NCI-H510A treated with DMSO at 0.1 percent for 48 hours (cell line): ENCODE measurements around the gene DCAF4.
"Not testable (repeated sequence)": the region's sequence is repeated elsewhere in the genome, so short reads cannot be mapped to it uniquely, and the experiment has no call there.

Experiments
- DNase-seq: peaks from one replicate; lab custom pipeline; 2025; lab: John Stamatoyannopoulos, UW

DCAF4 gene

DNA sequence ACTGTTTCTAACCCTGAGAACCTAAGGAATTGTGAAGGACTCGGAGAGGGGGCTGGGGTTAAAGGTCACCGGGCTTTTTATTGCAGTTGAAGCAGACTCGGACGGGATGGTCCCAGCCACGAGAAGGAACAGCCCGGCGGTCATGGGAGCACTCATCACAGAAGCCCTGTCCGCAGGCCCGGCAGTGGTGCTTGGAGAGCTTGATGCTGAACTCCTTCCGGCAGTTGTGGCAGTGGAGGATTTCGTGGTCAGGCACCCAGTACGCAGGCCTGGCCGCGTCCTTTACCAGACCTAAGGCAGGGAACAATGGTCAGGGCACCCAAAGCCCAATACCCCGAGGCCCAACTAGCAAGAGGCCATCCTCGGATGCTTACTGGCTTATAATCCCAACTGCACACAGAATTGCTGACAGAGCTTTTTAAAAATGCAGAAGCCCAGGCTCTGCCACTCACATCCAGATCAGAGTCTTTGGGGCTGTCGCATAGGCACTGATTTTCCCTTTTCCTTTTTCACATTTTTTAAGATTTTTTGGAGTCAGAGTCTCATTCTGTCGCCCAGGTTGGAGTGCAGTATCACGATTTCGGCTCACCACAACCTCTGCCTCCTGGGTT is 44.7 kb downstream of the DCAF4 start:
- no peak for DNase-seq

DNA sequence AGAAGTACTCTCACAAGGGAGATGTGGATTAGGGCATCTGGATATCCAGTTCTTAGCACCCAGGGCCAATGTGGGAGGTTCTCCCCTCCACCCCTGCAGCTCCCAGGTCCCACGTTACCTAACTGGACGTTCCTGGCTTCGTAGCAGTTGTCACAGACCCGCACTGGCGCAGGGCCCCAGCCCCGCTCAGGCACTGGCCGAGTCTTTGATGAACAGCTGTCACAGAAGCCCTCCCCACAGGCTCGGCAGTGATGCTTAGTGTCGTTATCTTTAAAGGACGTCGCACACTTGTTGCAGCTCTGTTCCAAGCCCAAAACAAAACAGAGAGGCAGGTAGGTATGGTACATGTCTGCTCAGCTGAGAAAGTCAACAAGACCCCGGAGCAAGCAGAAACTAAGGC is 48.4 kb downstream of the DCAF4 start:
- no peak for DNase-seq

DNA sequence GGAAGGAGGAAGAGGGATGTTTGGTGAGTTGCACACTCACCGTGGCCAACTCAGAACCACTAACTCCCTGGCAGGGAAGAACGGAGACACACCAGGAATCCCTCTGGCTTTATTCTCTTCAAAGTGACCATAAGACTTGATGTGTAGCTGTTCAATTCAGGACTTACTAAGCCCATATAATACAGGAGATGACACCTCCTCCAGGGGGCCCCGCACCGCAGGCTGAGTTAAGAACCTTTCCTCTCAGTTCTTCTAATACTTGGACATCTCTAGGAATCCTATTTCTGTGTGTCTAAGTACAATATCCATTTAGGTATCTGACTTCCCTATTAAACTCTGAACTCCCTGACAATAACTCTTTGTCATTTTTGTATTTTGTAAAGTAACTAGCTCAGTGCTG is 49.5 kb downstream of the DCAF4 start:
- DNase-seq: no peak

- no peak for DNase-seq
These were observed 52.6 kb downstream of the DCAF4 start for GRCh38 chr14:72978856-72979255.

- no peak for DNase-seq
These were observed 54.6 kb downstream of the DCAF4 start for GRCh38 chr14:72980863-72981262.

DNA sequence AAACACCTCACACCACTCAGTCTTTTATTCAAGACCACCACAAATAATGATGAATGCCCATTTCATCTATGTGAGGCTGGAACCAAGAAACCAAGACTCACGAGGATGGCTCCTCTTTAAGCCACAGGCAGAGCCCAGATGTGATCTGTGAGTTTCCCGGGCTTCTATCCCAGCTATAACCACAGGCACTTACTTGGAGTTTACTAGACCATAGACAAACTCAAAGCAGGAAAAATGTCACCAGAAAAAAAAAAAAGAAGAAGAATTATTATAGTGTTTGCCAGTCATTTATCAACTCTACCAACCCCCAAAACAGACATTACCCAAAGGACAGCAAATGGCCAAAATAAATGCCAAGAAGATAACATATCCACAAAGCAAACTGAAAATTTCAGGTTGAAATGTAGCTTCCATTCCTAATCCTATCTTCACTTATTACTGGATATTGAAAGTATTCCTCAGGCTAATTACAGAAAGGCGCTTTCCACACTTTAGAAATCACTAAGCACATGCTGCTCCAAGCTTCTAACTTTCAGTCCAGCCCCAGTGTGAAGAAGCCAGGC is 56.0 kb downstream of the DCAF4 start:
- no peak for DNase-seq

DNA sequence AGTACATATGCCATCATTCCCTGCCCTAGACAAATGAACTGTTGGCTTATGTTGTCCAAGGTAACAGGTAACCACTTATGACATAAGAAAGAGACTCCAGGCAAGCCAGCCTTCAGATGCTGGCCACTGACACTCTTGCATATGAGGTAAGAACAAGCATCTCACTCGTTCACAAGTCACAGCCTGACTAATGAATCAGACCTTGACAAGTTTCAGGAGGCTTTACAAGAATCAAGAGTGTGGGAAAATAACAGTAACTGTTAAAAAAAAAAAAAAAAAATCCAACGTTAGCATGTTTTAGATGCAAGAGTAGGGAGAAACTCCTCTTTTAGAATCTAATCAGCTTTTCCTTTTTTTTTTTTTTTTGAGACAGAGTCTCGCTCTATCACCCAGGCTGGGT is 60.0 kb downstream of the DCAF4 start:
- DNase-seq: no peak

DNA sequence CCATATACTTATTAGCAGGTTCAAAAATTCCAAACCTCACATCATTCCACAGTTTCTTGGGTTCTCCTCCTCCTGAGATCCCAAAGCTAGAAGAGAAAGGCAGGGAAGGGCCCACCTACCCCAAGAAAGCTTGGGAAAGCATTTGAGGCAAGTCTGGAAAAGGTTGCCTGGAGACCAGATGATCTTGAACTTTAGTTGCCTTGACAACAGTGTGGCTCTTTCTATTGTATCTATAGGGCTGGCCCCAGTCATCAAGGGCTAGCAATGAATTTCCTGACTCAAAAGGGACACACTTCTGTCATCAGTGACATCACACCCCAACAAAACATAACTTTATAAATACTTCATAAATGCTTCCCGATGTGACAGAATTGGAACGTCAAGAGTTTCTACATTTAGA is 60.6 kb downstream of the DCAF4 start:
- DNase-seq: no peak

- DNase-seq: no peak
These were observed 63.9 kb downstream of the DCAF4 start for GRCh38 chr14:72990171-72990570.

DNA sequence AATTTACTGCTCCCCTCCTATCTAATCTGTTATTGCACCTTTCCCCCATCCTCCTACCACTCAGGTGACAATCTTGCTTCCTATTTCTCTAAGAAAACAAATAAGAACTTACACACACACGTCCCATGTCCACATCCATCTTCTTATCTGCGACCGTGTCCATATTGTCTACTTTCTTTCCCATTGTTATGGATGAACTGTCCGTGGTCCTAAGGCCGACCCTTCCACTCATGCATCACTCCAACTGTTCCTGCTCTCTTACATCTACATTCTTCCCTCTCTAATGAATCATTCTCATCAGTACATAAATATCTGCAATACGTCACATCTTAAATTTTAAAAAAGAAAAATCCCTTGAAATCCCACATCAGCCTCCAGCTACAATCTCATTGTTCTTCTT is 70.7 kb downstream of the DCAF4 start:
- DNase-seq: no peak

DNA sequence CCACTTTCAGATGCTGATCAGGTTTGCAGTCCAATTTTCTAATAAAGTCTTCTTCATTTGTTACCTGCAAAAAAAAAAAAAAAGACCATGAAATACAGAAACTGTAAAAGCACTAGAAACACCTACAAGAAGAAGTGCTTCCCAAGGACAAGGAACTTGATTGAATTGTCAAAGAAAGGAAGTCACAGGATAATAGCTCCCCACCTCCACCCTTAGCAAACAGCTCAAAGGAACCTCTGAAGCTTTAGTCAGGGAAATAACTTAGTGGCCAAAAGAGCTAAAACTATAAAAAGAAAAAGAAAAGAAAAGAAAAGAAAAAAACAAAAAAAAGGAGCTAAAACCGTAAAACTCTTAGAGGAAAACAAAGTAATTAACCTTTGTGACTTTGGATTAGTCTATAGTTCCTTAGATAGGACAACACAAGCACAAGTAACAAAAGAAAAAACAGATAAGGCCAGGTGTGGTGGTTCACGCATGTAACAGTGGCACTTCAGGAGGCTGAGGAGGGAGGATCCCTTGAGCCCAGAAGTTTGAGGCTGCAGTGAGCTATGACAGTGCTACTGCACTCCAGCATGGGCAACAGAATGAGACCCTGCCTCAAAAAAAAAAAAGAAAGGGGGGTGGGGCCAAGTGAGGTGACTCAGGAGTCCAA is 72.1 kb downstream of the DCAF4 start:
- DNase-seq: no peak

DNA sequence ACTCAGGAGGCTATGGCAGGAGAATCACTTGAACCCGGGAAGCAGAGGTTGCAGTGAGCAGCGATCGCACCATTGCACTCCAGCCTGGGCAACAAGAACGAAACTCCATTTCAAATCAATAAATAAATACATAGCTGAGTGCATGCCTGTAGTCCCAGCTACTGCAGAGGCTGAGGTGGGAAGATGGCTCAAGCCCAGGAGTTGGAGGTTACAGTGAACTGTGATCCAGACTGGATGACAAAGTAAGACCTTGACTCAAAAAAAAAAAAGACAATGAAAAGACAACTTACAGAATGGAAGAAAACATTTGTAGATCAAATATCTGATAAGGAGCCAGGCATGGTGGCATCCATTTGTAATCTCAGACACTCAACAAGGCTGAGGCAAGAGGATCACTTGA is 73.1 kb downstream of the DCAF4 start:
- no peak for DNase-seq

- DNase-seq: no peak
These were observed 73.8 kb downstream of the DCAF4 start for GRCh38 chr14:73000073-73000472.

DNA sequence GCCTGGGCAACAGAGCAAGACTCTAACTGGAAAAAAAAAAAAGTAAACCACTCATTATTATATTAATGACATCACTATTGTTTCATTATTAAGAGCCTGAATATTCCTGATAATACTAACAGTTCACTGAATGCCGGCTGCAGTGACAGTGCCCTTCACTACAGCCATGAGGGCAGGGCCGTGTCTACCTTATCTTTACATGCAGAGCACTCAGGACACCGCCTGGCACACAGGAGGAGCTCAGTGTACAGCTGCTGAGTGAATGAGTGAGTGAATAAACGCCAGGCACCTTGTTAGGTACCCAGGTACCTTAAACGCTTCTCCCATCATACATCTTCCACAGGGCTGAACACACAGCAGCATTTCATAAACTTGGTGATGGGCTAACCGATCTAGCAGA is 77.4 kb downstream of the DCAF4 start:
- no peak for DNase-seq

- DNase-seq: not testable (repeated sequence)
These were observed 78.4 kb downstream of the DCAF4 start for GRCh38 chr14:73004641-73005040.

- no peak for DNase-seq
These were observed 81.6 kb downstream of the DCAF4 start for GRCh38 chr14:73007835-73008234.

GRCh38 chr14:73008501-73008900 is 82.2 kb downstream of the DCAF4 start:
- no peak for DNase-seq
